WTC11 (cell line): ENCODE results near the gene MACC1. TPM values are rescaled to one million over a fixed set of nuclear protein-coding genes. Genes with fewer than 3 reads are reported as not detected.

ENCODE experiments used
- ATAC-seq: fragments of 200-7000 bp; cut with Tn5 transposase; 2 replicates; pipeline ENCODE4 v1.10.0; 2021; ENCODE audit warnings: mild to moderate bottlenecking, moderate library complexity
- CTCF ChIA-PET: fragments of 300-600 bp; sonication (Branson Sonifier 250); formaldehyde crosslinking; loops from one replicate; lab custom pipeline; 2021; ENCODE audit warnings: antibody characterized with exemption; lab: Charles Lee
- POLR2A ChIA-PET: fragments of 350-600 bp; sonication (Branson Sonifier 250); formaldehyde crosslinking; loops from one replicate; lab custom pipeline; 2021; ENCODE audit warnings: antibody characterized with exemption; lab: Charles Lee
- DNase-seq: peaks from one replicate; pipeline ENCODE4 v3.0.0; 2021; ENCODE audit warnings: low spot score
- H3K27ac Mint-ChIP-seq: 2 replicates; pipeline ENCODE4 v1.8.0; 2021; ENCODE audit warnings: mixed read lengths
- H3K27me3 Mint-ChIP-seq: 2 replicates; pipeline ENCODE4 v1.8.0; 2021; ENCODE audit warnings: low read depth, mild to moderate bottlenecking, moderate library complexity, mixed read lengths
- H3K36me3 Mint-ChIP-seq: 2 replicates; pipeline ENCODE4 v1.8.0; 2021; ENCODE audit warnings: mixed read lengths
- H3K4me1 Mint-ChIP-seq: 2 replicates; pipeline ENCODE4 v1.8.0; 2022; ENCODE audit warnings: mixed read lengths
- H3K4me3 Mint-ChIP-seq: 2 replicates; pipeline ENCODE4 v1.8.0; 2021; ENCODE audit warnings: mild to moderate bottlenecking, moderate library complexity, mixed read lengths
- H3K9me3 Mint-ChIP-seq: 2 replicates; pipeline ENCODE4 v1.8.0; 2021; ENCODE audit warnings: mixed read lengths
- AFF4 ChIP-seq: sonication (generic); formaldehyde crosslinking; IDR thresholded peaks from 2 replicates; pipeline ENCODE4 v1.8.1; 2023; ENCODE audit warnings: mild to moderate bottlenecking, missing genetic modification reagents, borderline replicate concordance
- CDX4 ChIP-seq: fragments of 250-450 bp; sonication (Bioruptor Pico); IDR thresholded peaks from 2 replicates; pipeline ENCODE4 v1.9.0; 2021; ENCODE audit warnings: moderate library complexity, mild to moderate bottlenecking, inconsistent platforms, borderline replicate concordance
- ESRRA ChIP-seq: sonication (generic); formaldehyde crosslinking; IDR thresholded peaks from 2 replicates; pipeline ENCODE4 v1.8.1; 2022; ENCODE audit warnings: mild to moderate bottlenecking, missing genetic modification reagents, borderline replicate concordance
- ETV6 ChIP-seq: sonication (generic); formaldehyde crosslinking; IDR thresholded peaks from 2 replicates; pipeline ENCODE4 v1.8.1; 2022; ENCODE audit warnings: mild to moderate bottlenecking, missing genetic modification reagents
- GABPB1 ChIP-seq: sonication (generic); formaldehyde crosslinking; IDR thresholded peaks from 2 replicates; pipeline ENCODE4 v1.8.1; 2023; ENCODE audit warnings: mild to moderate bottlenecking, missing genetic modification reagents
- KAT7 ChIP-seq: sonication (generic); formaldehyde crosslinking; IDR thresholded peaks from 2 replicates; pipeline ENCODE4 v1.8.1; 2023; ENCODE audit warnings: missing genetic modification reagents, mild to moderate bottlenecking, borderline replicate concordance
- SMAD3 ChIP-seq: sonication (generic); formaldehyde crosslinking; IDR thresholded peaks from 2 replicates; pipeline ENCODE4 v1.8.0; 2022; ENCODE audit warnings: missing genetic modification reagents, mild to moderate bottlenecking, borderline replicate concordance
- SMAD4 ChIP-seq: sonication (generic); formaldehyde crosslinking; IDR thresholded peaks from 2 replicates; pipeline ENCODE4 v1.8.0; 2022; ENCODE audit warnings: mild to moderate bottlenecking, missing genetic modification reagents
- TP53 ChIP-seq: sonication (generic); formaldehyde crosslinking; IDR thresholded peaks from 2 replicates; pipeline ENCODE4 v1.8.1; 2023; ENCODE audit warnings: mild to moderate bottlenecking, missing genetic modification reagents
- ZMAT4 ChIP-seq: fragments of 250-450 bp; sonication (Bioruptor Pico); IDR thresholded peaks from 2 replicates; pipeline ENCODE4 v1.9.0; 2021; ENCODE audit warnings: mild to moderate bottlenecking
- ZNF425 ChIP-seq: fragments of 250-450 bp; sonication (Bioruptor Pico); conservative IDR thresholded peaks from 2 replicates; pipeline ENCODE4 v1.9.0; 2021; ENCODE audit warnings: mild to moderate bottlenecking
- ZNF532 ChIP-seq: fragments of 250-450 bp; sonication (Bioruptor Pico); IDR thresholded peaks from 2 replicates; pipeline ENCODE4 v1.9.0; 2021; ENCODE audit warnings: mild to moderate bottlenecking, borderline replicate concordance
- total RNA-seq: library from RNA; stranded (reverse); gene quantifications from 3 replicates; pipeline ENCODE4 v1.2.3, GENCODE V29; 2021
- TF ChIP-seq, protein P1 (sequence below): sonication (generic); formaldehyde crosslinking; IDR thresholded peaks from 2 replicates; pipeline ENCODE4 v1.8.1; 2023; ENCODE audit warnings: mild to moderate bottlenecking, missing genetic modification reagents, moderate library complexity
- TF ChIP-seq, protein P2 (sequence below): sonication (generic); formaldehyde crosslinking; IDR thresholded peaks from 2 replicates; pipeline ENCODE4 v1.8.0; 2022; ENCODE audit warnings: mild to moderate bottlenecking, missing genetic modification reagents
- TF ChIP-seq, protein P3 (sequence below): sonication (generic); formaldehyde crosslinking; conservative IDR thresholded peaks from 2 replicates; pipeline ENCODE4 v1.8.1; 2023; ENCODE audit warnings: mild to moderate bottlenecking, low read depth, missing genetic modification reagents, moderate library complexity

Gene MACC1
- total RNA-seq, 1 experiment from 2014 or later, result 14.6 TPM

DNA sequence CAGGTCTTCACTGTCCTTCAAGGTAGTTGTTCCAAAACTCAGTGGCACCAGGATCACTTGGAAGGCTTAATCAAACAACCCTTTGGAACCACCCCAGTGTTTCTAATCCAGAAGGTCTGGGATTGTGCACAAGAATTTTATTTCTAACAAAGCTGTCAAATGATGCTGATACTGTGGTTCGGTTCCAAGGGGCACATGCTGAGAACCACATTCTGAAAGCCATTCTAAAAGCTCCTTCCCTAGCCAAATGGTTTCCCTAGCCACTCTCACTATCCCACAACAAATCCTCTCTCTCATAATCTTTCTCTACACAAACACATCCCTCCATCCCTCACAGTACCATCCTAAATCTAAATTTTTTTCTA is 52.1 kb downstream of the MACC1 start (continued):
- TF ChIP-seq TP53 (CRISPR knock-in tag), result no peak
- TF ChIP-seq, all 79 proteins: peak for 0

GRCh38 chr7:20164425-20165145 is 52.6 kb downstream of the MACC1 start:
- Mint-ChIP-seq H3K4me1 (peaks cover 32% of the 10 kb centered on the region), H3K9me3 (no peaks in the 10 kb centered on the region; the same call in 1 of the 2 replicates), H3K4me3 (no peak overlapping the region), H3K36me3 (peaks cover 12% of the 10 kb centered on the region), H3K27ac (no peak overlapping the region), H3K27me3 (no peaks in the 10 kb centered on the region)
- DNase-seq (no peak), ATAC-seq (no peak)
- CTCF ChIA-PET, result interaction anchor here (0.6 to 0.9 kb wide), 2 partner anchors 165 to 456 kb away, joined by 3 to 6 read pairs; partner anchors contain the start of gene POLR1F
- POLR2A ChIA-PET, result no interaction called here
- TF ChIP-seq SMAD4 (CRISPR knock-in tag) (no peak), CDX4 (CRISPR knock-in tag) (no peak), ZMAT4 (CRISPR knock-in tag) (no peak), ZNF425 (CRISPR knock-in tag) (no peak), ESRRA (no peak), ZNF532 (CRISPR knock-in tag) (no peak), ETV6 (no peak), SMAD3 (CRISPR knock-in tag) (no peak), GABPB1 (CRISPR knock-in tag) (no peak), KAT7 (CRISPR knock-in tag) (no peak), AFF4 (no peak)
- TF ChIP-seq, protein P1, sequence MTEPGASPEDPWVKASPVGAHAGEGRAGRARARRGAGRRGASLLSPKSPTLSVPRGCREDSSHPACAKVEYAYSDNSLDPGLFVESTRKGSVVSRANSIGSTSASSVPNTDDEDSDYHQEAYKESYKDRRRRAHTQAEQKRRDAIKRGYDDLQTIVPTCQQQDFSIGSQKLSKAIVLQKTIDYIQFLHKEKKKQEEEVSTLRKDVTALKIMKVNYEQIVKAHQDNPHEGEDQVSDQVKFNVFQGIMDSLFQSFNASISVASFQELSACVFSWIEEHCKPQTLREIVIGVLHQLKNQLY (CRISPR knock-in tag), result no peak
- TF ChIP-seq, protein P2, sequence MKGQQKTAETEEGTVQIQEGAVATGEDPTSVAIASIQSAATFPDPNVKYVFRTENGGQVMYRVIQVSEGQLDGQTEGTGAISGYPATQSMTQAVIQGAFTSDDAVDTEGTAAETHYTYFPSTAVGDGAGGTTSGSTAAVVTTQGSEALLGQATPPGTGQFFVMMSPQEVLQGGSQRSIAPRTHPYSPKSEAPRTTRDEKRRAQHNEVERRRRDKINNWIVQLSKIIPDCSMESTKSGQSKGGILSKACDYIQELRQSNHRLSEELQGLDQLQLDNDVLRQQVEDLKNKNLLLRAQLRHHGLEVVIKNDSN (CRISPR knock-in tag), result no peak
- TF ChIP-seq, protein P3, sequence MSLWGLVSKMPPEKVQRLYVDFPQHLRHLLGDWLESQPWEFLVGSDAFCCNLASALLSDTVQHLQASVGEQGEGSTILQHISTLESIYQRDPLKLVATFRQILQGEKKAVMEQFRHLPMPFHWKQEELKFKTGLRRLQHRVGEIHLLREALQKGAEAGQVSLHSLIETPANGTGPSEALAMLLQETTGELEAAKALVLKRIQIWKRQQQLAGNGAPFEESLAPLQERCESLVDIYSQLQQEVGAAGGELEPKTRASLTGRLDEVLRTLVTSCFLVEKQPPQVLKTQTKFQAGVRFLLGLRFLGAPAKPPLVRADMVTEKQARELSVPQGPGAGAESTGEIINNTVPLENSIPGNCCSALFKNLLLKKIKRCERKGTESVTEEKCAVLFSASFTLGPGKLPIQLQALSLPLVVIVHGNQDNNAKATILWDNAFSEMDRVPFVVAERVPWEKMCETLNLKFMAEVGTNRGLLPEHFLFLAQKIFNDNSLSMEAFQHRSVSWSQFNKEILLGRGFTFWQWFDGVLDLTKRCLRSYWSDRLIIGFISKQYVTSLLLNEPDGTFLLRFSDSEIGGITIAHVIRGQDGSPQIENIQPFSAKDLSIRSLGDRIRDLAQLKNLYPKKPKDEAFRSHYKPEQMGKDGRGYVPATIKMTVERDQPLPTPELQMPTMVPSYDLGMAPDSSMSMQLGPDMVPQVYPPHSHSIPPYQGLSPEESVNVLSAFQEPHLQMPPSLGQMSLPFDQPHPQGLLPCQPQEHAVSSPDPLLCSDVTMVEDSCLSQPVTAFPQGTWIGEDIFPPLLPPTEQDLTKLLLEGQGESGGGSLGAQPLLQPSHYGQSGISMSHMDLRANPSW (CRISPR knock-in tag), result no peak
